ENCODE measurements around the gene ZACN. TPM values are rescaled to one million over a fixed set of nuclear protein-coding genes. Genes with fewer than 3 reads are reported as not detected.

ZACN gene
- polyA plus RNA-seq, 3 donors from 2014 or later, result 0.59 to 0.60 TPM; not detected in 1

- H3K4me3 Mint-ChIP-seq, result no peak overlapping the region
- peaks cover 0 to 5% of the 10 kb centered on the region in 2 donors for H3K4me1 Mint-ChIP-seq
- H3K9me3 Mint-ChIP-seq, result no peaks in the 10 kb centered on the region
- no peaks in the 10 kb centered on the region for H3K27me3 Mint-ChIP-seq (ENCODE audit: low read depth in 3 of 3)
- DNase-seq, result no peak
- no peaks in the 10 kb centered on the region for H3K36me3 Mint-ChIP-seq
- H3K27ac Mint-ChIP-seq, result peak overlapping the region in 1 of 6 donors; percentile 11
These were observed 46.9 kb downstream of the ZACN start for GRCh38 chr17:76125922-76126321.

DNA sequence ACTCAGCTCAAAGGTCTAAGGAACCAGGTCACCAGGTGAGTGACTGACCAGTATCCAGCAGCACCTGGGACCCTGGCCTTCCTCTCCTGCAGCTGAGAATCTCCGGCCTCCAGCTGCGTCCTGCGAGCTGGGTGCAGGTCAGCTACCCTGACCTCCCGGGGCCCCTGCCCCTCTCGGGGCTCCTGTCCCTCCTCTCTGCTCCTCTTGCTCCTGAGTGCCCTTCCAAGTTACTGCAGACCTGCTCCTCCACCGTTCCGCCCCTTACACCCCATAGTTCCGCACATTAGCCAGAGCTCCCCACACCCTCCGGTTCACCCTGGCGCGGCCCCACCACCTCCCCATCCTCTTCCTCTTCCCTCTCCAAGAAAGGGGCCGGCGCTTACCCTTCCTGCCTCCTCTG, 51.5 kb downstream of the ZACN start:
- Mint-ChIP-seq H3K27ac (no peak overlapping the region), H3K9me3 (no peaks in the 10 kb centered on the region), H3K4me1 (peaks cover 0 to 5% of the 10 kb centered on the region in 2 donors), H3K4me3 (no peak overlapping the region), H3K27me3 (ENCODE audit: low read depth in 3 of 3) (no peaks in the 10 kb centered on the region), H3K36me3 (no peaks in the 10 kb centered on the region)
- no peak for DNase-seq

DNA sequence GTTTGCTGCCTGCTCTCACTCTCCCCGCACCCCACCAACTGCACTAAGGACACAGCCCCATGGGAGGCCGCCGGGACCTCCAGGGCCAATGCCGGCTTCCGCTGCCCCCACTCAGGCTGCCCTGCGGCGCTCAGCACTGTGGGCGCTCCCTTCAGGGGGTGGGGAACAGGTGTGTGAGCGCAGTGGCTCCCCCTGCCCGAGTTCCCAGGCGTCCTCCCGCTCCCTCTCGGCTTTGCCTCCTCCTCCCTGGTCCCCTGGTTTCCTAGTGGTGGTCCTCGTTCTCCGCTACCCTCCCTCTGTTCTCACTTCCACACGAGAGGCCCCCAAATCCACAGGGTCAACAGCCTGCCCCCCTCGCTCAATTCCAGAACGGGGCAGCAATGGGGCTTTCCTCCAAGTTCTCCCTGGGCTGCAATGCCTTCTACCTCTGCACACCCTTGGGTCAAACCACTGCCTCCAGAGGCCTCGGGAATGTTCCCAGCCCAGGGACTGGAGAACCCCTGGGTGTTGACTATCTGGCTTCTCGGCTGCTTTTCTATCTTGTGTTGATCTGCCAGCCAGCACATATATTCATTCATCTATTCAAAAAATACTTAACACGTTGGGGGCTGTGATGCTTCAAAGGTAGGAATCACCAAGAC, 52.2 kb downstream of the ZACN start:
- no peaks in the 10 kb centered on the region for H3K36me3 Mint-ChIP-seq
- no peak overlapping the region for H3K4me3 Mint-ChIP-seq
- no peak for DNase-seq
- no peaks in the 10 kb centered on the region for H3K9me3 Mint-ChIP-seq
- peaks cover 0 to 5% of the 10 kb centered on the region in 2 donors for H3K4me1 Mint-ChIP-seq
- H3K27me3 Mint-ChIP-seq (ENCODE audit: low read depth in 3 of 3), result no peaks in the 10 kb centered on the region
- no peak overlapping the region for H3K27ac Mint-ChIP-seq

DNA sequence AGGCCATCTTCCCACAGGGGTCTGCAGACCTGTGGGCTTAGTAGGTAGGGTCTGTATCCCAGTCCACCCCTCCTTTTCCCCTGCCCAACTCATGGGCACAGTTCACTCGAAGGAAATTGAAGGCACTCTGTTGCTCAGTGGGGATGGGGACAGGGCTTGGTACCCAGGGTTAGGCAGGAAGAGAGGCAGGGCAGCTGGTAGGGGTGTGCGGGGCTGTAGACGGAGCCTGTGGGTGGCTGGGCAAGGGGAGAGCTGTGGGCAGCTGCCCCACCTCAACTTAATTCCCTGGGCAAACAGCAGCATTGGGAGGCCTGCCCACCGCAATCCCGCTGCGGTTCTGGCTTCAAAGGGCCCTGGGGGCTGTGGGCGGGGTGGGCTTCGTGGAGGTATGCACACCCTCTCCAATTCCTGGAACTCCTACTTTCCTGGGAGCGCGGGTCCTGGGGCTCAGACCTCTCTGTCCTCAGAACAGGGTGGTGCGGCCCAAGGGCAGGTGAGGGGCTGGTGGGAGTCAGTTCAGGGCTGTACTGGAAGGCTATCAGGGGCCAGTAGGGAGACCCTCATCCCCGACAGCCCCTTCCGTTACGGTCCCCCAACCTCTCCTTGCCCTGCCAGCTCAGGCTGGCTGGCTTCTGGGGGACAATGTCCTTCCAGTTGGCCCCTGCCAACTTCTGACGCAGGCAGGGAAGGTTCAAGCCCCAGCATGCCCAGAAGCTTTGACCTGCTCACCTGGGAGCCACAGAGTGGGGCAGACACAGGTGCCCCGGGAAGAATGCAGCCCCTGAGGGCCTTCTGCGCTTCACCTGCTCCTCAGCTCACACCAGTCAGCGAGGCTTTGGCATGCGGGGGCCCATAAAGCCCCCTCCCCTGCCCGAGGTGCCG, 53.0 kb downstream of the ZACN start:
- no peak for DNase-seq
- Mint-ChIP-seq H3K4me1 (peaks cover 0 to 5% of the 10 kb centered on the region in 2 donors), H3K9me3 (no peaks in the 10 kb centered on the region), H3K4me3 (no peak overlapping the region), H3K36me3 (no peaks in the 10 kb centered on the region), H3K27ac (no peak overlapping the region), H3K27me3 (ENCODE audit: low read depth in 3 of 3) (no peaks in the 10 kb centered on the region)

Other genes starting within 250 kb of the ZACN start
- gene UNC13D, start 234.8 kb upstream of the ZACN start, polyA plus RNA-seq, result 100 to 1,000 TPM in 1 of 3 donors, 10 to 100 TPM in 2; 53.1 to 124 (median 57.5) TPM
- gene WBP2, start 223.8 kb upstream of the ZACN start, polyA plus RNA-seq, result 10 to 100 TPM; 51.2 to 85.8 (median 69.1) TPM
- gene TRIM47, start 200.6 kb upstream of the ZACN start, polyA plus RNA-seq, result 1 to 10 TPM; 3.2 to 4.0 (median 3.9) TPM
- gene TRIM65, start 182.2 kb upstream of the ZACN start, polyA plus RNA-seq, result 10 to 100 TPM in 2 of 3 donors, 1 to 10 TPM in 1; 5.4 to 27.1 (median 18.7) TPM
- gene MRPL38, start 174.3 kb upstream of the ZACN start, polyA plus RNA-seq, result 10 to 100 TPM; 55.9 to 67.5 (median 64.0) TPM
- gene FBF1, start 138.1 kb upstream of the ZACN start, polyA plus RNA-seq, result 1 to 10 TPM in 2 of 3 donors, not detected in 1; 1.6 to 7.6 TPM
- gene ACOX1, start 100.0 kb upstream of the ZACN start, polyA plus RNA-seq, result 10 to 100 TPM; 16.1 to 23.9 (median 19.1) TPM
- gene TEN1, start 99.9 kb upstream of the ZACN start, polyA plus RNA-seq, result 10 to 100 TPM; 40.2 to 53.0 (median 43.7) TPM
- 1 to 10 TPM in 2 of 3 donors, not detected in 1; 1.0 to 1.1 TPM for gene CDK3, start 78.3 kb upstream of the ZACN start, polyA plus RNA-seq
- gene EVPL, start 51.9 kb upstream of the ZACN start, polyA plus RNA-seq, result not detected
- gene SRP68, start 6.7 kb upstream of the ZACN start, polyA plus RNA-seq, result 10 to 100 TPM; 30.1 to 62.6 (median 61.0) TPM
- gene GALR2, start 4.4 kb upstream of the ZACN start, polyA plus RNA-seq, result under 1 TPM in 1 of 3 donors, not detected in 2; 0.18 TPM
- gene EXOC7, start 24.6 kb downstream of the ZACN start, polyA plus RNA-seq, result 10 to 100 TPM; 37.2 to 78.9 (median 56.9) TPM
- gene FOXJ1, start 62.1 kb downstream of the ZACN start, polyA plus RNA-seq, result not detected
- gene RNF157, start 161.3 kb downstream of the ZACN start, polyA plus RNA-seq, result 1 to 10 TPM in 2 of 3 donors, under 1 TPM in 1; 0.69 to 3.0 (median 1.2) TPM
- gene UBALD2, start 186.2 kb downstream of the ZACN start, polyA plus RNA-seq, result 1 to 10 TPM; 1.5 to 4.5 (median 3.9) TPM
- gene QRICH2, start 229.1 kb downstream of the ZACN start, polyA plus RNA-seq, result under 1 TPM in 1 of 3 donors, not detected in 2; 0.28 TPM